HepG2 (cell line): Measurements from ENCODE around the gene GNAI2. TPM values are rescaled to one million over a fixed set of nuclear protein-coding genes. Genes with fewer than 3 reads are reported as not detected.

Experiments used
- ATM ChIP-seq: fragments of 450-650 bp; IDR thresholded peaks from 2 replicates; pipeline ENCODE4 v1.7.1; 2017; ENCODE audit warnings: mild to moderate bottlenecking, borderline replicate concordance
- BHLHE40 ChIP-seq: IDR thresholded peaks from 2 replicates; pipeline ENCODE4 v1.6.1; 2011; ENCODE audit warnings: low read length, improper control_type of control experiment
- CHCHD3 ChIP-seq: sonication (generic); formaldehyde crosslinking; IDR thresholded peaks from 2 replicates; pipeline ENCODE4 v1.8.0; 2022; ENCODE audit warnings: mild to moderate bottlenecking, missing genetic modification reagents, moderate library complexity
- GTF3A ChIP-seq: sonication (generic); formaldehyde crosslinking; conservative IDR thresholded peaks from 2 replicates; pipeline ENCODE4 v1.4.0; 2020; ENCODE audit warnings: mild to moderate bottlenecking, missing genetic modification reagents
- HES4 ChIP-seq: sonication (generic); formaldehyde crosslinking; IDR thresholded peaks from 2 replicates; pipeline ENCODE4 v1.9.0; 2021; ENCODE audit warnings: mild to moderate bottlenecking, missing genetic modification reagents, borderline replicate concordance
- HNRNPL ChIP-seq: fragments of 200-400 bp; formaldehyde crosslinking; IDR thresholded peaks from 2 replicates; pipeline ENCODE4 v1.6.1; 2017; ENCODE audit warnings: mild to moderate bottlenecking, low read depth, low read length
- HOXA3 ChIP-seq: sonication (generic); formaldehyde crosslinking; IDR thresholded peaks from 2 replicates; pipeline ENCODE4 v1.5.0; 2020; ENCODE audit warnings: missing genetic modification reagents
- IKZF1 ChIP-seq: fragments of 450-650 bp; IDR thresholded peaks from 2 replicates; pipeline ENCODE4 v1.7.1; 2016
- KAT7 ChIP-seq: IDR thresholded peaks from 2 replicates; pipeline ENCODE4 v1.6.1; 2018; ENCODE audit warnings: borderline replicate concordance, missing compliant biosample characterization
- KLF11 ChIP-seq: IDR thresholded peaks from 2 replicates; pipeline ENCODE4 v1.6.1; 2016; ENCODE audit warnings: missing compliant biosample characterization
- MXI1 ChIP-seq: IDR thresholded peaks from 3 replicates; pipeline ENCODE4 v1.6.1; 2012; ENCODE audit warnings: low read depth, low read length, inconsistent platforms, borderline replicate concordance
- NFIB ChIP-seq: sonication (generic); formaldehyde crosslinking; IDR thresholded peaks from 2 replicates; pipeline ENCODE4 v1.9.0; 2021; ENCODE audit warnings: missing genetic modification reagents, mild to moderate bottlenecking, borderline replicate concordance
- NFYC ChIP-seq: IDR thresholded peaks from 2 replicates; pipeline ENCODE4 v1.6.1; 2016; ENCODE audit warnings: missing genetic modification reagents, missing compliant biosample characterization
- NR3C1 ChIP-seq: sonication (generic); formaldehyde crosslinking; IDR thresholded peaks from 2 replicates; pipeline ENCODE4 v1.4.0; 2020; ENCODE audit warnings: missing genetic modification reagents
- PCBP2 ChIP-seq: fragments of 200-400 bp; formaldehyde crosslinking; optimal IDR thresholded peaks from 2 replicates; pipeline ENCODE3; 2018; ENCODE audit warnings: low read length, low read depth; ENCODE audit not compliant: poor library complexity, severe bottlenecking
- REXO4 ChIP-seq: sonication (generic); formaldehyde crosslinking; IDR thresholded peaks from 2 replicates; pipeline ENCODE4 v1.8.0; 2022; ENCODE audit warnings: missing genetic modification reagents, mild to moderate bottlenecking, borderline replicate concordance
- SKI ChIP-seq: fragments of 450-650 bp; IDR thresholded peaks from one replicate; pipeline ENCODE4 v1.6.1; 2018; ENCODE audit warnings: mild to moderate bottlenecking; ENCODE audit not compliant: partially characterized antibody
- TBL1XR1 ChIP-seq: fragments of 150-350 bp; IDR thresholded peaks from 2 replicates; pipeline ENCODE4 v1.6.1; 2014; ENCODE audit warnings: borderline replicate concordance, low read length; ENCODE audit not compliant: partially characterized antibody
- ZFP36L1 ChIP-seq: sonication (generic); formaldehyde crosslinking; IDR thresholded peaks from 2 replicates; pipeline ENCODE4 v1.8.0; 2022; ENCODE audit warnings: mild to moderate bottlenecking, missing genetic modification reagents, moderate library complexity
- ZNF225 ChIP-seq: sonication (generic); formaldehyde crosslinking; IDR thresholded peaks from 2 replicates; pipeline ENCODE4 v1.4.0; 2020; ENCODE audit warnings: mild to moderate bottlenecking, missing genetic modification reagents
- ZNF501 ChIP-seq: sonication (generic); formaldehyde crosslinking; IDR thresholded peaks from 2 replicates; pipeline ENCODE4 v1.5.1; 2020; ENCODE audit warnings: mild to moderate bottlenecking, moderate library complexity, missing genetic modification reagents
- ZNF589 ChIP-seq: sonication (generic); formaldehyde crosslinking; conservative IDR thresholded peaks from 2 replicates; pipeline ENCODE4 v1.8.0; 2022; ENCODE audit warnings: mild to moderate bottlenecking, moderate library complexity, missing genetic modification reagents
- ZNF7 ChIP-seq: IDR thresholded peaks from 2 replicates; pipeline ENCODE4 v1.6.1; 2016; ENCODE audit warnings: missing biosample characterization, missing genetic modification reagents
- polyA plus RNA-seq, 8 experiments: library from polyadenylated mRNA; depleted of rRNA in 3 of 8; stranded (reverse) in 7 of 8; unstranded in 1 of 8; fragments of >200 nt; fragmentation: Illumina TruSeq in 4 of 8; extraction: Trizol in 4 of 8; gene quantifications; 2 replicates each; pipeline versions ENCODE4 v1.2.1 to v1.2.3, GENCODE V29; 2011 to 2016; ENCODE audit warnings: low read depth in 4 of 8, missing spikeins in 1 of 8, mixed read lengths in 1 of 8; ENCODE audit not compliant: insufficient read depth in 1 of 8
- total RNA-seq, 5 experiments: library from RNA; depleted of rRNA; stranded (reverse); fragments of >200 nt; fragmentation: Illumina TruSeq; extraction: Trizol; gene quantifications; 2 replicates each; pipeline ENCODE4 v1.2.3, GENCODE V29; 2016; ENCODE audit warnings: low read depth in 1 of 5
- TF ChIP-seq, protein P1 (sequence below): sonication (generic); formaldehyde crosslinking; IDR thresholded peaks from 2 replicates; pipeline ENCODE4 v1.4.0; 2020; ENCODE audit warnings: missing genetic modification reagents, borderline replicate concordance
- TF ChIP-seq, protein P2 (sequence below), 2 experiments: IDR thresholded peaks; 2 replicates each; pipeline ENCODE4 v1.6.1; 2011 to 2012; ENCODE audit warnings: low read length in 2 of 2, borderline replicate concordance in 1 of 2, low read depth in 1 of 2, mild to moderate bottlenecking in 1 of 2, moderate library complexity in 1 of 2
- TF ChIP-seq, protein P3 (sequence below): sonication (generic); formaldehyde crosslinking; IDR thresholded peaks from 2 replicates; pipeline ENCODE4 v1.5.0; 2020; ENCODE audit warnings: missing genetic modification reagents

Gene GNAI2
- total and polyA plus RNA-seq, 2 of the 13 experiments (the other 11 are each of a cell fraction or from before 2014, with no cell fraction given): 51.1 to 66.2 TPM

DNA sequence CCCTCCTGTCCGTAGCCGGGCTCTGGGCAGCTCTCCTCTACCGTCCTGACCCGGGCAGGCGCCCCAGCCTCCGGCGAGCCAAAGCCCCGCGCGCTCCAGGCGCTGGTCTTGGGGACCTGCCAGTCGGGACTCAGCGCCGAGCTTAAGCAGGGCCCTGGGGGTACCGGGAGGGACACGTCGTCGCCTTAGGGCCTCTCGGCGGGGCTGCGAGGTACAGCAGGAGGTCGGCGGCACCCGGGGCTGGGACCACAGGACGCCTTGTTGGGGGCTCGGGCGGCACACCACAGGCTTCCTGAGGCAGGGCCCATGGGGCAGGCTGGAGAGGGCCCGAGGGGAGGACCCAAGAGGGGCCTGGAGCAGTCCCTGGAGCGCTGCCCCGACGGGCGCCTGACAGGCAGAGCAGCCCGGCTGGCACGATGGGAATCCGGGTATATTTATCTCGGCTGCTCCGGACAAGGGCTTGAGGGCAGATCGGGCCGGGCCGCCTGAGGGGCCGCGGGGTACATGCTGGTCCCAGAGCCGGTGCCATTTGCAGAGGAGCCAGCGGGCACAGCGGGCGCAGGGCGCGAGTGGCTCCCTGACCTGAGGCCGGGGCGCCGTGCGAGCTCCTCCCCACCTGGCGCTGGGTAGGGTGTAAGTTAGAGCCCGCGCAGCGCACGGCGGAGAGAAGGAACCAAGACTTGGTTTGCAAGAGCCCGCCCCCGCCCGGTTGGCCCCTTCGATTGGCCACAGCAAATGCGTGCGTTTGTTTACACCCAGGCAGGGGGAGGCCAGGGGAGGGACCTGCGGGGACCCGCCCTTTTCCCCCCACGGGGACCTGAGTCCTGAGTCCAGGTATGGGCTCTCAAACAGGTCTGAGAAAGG lies 30.4 kb upstream of the GNAI2 start (continued):
- TF ChIP-seq MXI1 (peak; percentile 88; the same call in 1 of the 3 replicates), KAT7 (CRISPR knock-in tag) (no peak), TBL1XR1 (peak; percentile 47), ZNF225 (CRISPR knock-in tag) (peak; percentile 30), GTF3A (CRISPR knock-in tag) (no peak), HOXA3 (peak; percentile 6; the same call in 1 of the 2 replicates), BHLHE40 (no peak), ZNF501 (peak; percentile 68), HNRNPL (no peak), IKZF1 (no peak), ZNF589 (CRISPR knock-in tag) (no peak), SKI (no peak), NFYC (CRISPR knock-in tag) (peak; percentile 75), NFIB (CRISPR knock-in tag) (no peak), KLF11 (no peak), HES4 (CRISPR knock-in tag) (no peak; the same call in 1 of the 2 replicates), PCBP2 (no peak), ZFP36L1 (CRISPR knock-in tag) (no peak), ATM (no peak), NR3C1 (CRISPR knock-in tag) (no peak), ZNF7 (no peak), CHCHD3 (CRISPR knock-in tag) (peak; percentile 36; the same call in 1 of the 2 replicates), REXO4 (CRISPR knock-in tag) (no peak)
- TF ChIP-seq, protein P1, sequence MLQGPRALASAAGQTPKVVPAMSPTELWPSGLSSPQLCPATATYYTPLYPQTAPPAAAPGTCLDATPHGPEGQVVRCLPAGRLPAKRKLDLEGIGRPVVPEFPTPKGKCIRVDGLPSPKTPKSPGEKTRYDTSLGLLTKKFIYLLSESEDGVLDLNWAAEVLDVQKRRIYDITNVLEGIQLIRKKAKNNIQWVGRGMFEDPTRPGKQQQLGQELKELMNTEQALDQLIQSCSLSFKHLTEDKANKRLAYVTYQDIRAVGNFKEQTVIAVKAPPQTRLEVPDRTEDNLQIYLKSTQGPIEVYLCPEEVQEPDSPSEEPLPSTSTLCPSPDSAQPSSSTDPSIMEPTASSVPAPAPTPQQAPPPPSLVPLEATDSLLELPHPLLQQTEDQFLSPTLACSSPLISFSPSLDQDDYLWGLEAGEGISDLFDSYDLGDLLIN: no peak
- TF ChIP-seq, protein P2, sequence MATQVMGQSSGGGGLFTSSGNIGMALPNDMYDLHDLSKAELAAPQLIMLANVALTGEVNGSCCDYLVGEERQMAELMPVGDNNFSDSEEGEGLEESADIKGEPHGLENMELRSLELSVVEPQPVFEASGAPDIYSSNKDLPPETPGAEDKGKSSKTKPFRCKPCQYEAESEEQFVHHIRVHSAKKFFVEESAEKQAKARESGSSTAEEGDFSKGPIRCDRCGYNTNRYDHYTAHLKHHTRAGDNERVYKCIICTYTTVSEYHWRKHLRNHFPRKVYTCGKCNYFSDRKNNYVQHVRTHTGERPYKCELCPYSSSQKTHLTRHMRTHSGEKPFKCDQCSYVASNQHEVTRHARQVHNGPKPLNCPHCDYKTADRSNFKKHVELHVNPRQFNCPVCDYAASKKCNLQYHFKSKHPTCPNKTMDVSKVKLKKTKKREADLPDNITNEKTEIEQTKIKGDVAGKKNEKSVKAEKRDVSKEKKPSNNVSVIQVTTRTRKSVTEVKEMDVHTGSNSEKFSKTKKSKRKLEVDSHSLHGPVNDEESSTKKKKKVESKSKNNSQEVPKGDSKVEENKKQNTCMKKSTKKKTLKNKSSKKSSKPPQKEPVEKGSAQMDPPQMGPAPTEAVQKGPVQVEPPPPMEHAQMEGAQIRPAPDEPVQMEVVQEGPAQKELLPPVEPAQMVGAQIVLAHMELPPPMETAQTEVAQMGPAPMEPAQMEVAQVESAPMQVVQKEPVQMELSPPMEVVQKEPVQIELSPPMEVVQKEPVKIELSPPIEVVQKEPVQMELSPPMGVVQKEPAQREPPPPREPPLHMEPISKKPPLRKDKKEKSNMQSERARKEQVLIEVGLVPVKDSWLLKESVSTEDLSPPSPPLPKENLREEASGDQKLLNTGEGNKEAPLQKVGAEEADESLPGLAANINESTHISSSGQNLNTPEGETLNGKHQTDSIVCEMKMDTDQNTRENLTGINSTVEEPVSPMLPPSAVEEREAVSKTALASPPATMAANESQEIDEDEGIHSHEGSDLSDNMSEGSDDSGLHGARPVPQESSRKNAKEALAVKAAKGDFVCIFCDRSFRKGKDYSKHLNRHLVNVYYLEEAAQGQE (IDR thresholded peaks at IDR 0.05; ENCODE audit: borderline replicate concordance in 1 of 2, low read depth in 1 of 2, low read length in 2 of 2): no peak
- TF ChIP-seq, protein P3, sequence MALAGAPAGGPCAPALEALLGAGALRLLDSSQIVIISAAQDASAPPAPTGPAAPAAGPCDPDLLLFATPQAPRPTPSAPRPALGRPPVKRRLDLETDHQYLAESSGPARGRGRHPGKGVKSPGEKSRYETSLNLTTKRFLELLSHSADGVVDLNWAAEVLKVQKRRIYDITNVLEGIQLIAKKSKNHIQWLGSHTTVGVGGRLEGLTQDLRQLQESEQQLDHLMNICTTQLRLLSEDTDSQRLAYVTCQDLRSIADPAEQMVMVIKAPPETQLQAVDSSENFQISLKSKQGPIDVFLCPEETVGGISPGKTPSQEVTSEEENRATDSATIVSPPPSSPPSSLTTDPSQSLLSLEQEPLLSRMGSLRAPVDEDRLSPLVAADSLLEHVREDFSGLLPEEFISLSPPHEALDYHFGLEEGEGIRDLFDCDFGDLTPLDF (CRISPR knock-in tag): no peak
